ENCODE results near the gene ACOXL. TPM values are rescaled to one million over a fixed set of nuclear protein-coding genes. Genes with fewer than 3 reads are reported as not detected.

Gene ACOXL
- total RNA-seq, 2 donors from 2014 or later, result 0.52 TPM; not detected in 1

DNA sequence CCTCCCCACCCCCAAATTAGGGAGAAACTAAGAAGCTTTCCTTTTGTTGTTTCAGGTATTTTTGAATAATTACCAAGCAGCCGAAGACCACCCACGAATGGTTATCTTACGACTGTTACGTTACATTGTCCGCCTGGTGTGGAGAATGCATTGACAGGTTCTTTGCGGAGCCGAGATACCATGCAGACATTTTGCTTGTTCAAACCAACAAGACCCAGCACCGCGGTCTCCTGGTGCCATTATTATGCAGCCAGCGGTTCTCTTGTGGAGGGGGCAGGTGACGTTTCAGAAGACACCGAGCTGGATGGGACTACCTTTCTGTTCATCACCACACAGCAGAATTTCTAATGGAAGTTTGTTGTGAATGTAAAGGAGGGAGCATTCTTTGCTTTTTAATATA lies 431.7 kb downstream of the ACOXL start:
- H3K4me1 ChIP-seq, result peaks cover 38% of the 10 kb centered on the region
- H3K9me3 ChIP-seq, result no peaks in the 10 kb centered on the region
- no peak overlapping the region for H3K4me3 ChIP-seq
- intact Hi-C loops (cut with DNase I), result no loop called here
- H3K36me3 ChIP-seq (replicated peaks in 1 of 2; ENCODE audit: insufficient read depth in 1 of 2, low read depth in 2 of 2), result peaks cover 0 to 7% of the 10 kb centered on the region in 2 donors
- WGBS, 2 donors, result 94 to 98% methylated on average over 12 of the region's 12 CpGs
- H3K27ac ChIP-seq, result no peak overlapping the region
- no peak for ATAC-seq
- no peak for DNase-seq
- H3K27me3 ChIP-seq, result no peaks in the 10 kb centered on the region
- no peak for TF ChIP-seq POLR2A (IDR thresholded peaks at IDR 0.05)
- TF ChIP-seq, protein P1, sequence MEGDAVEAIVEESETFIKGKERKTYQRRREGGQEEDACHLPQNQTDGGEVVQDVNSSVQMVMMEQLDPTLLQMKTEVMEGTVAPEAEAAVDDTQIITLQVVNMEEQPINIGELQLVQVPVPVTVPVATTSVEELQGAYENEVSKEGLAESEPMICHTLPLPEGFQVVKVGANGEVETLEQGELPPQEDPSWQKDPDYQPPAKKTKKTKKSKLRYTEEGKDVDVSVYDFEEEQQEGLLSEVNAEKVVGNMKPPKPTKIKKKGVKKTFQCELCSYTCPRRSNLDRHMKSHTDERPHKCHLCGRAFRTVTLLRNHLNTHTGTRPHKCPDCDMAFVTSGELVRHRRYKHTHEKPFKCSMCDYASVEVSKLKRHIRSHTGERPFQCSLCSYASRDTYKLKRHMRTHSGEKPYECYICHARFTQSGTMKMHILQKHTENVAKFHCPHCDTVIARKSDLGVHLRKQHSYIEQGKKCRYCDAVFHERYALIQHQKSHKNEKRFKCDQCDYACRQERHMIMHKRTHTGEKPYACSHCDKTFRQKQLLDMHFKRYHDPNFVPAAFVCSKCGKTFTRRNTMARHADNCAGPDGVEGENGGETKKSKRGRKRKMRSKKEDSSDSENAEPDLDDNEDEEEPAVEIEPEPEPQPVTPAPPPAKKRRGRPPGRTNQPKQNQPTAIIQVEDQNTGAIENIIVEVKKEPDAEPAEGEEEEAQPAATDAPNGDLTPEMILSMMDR (IDR thresholded peaks at IDR 0.05), result no peak

DNA sequence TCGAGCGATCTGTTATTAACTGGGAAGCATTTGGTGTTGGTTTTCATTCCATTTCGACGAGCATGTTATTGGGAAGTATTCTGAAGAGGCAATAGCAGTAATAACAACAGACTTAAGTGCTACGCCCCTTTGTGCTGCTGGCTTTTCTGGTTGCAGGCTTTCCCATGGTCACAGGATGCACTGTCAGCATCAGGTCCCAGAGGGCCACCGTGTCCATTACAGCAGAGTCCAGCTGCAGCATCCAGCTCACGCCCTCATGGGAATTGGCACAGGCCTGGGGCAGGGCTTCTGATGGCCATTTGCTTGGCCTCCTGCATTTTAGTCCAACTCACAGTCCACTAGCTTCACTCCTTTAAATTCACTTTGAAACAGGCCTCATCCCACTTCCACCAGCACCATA lies 432.7 kb downstream of the ACOXL start:
- H3K27ac ChIP-seq, result no peak overlapping the region
- 78 to 88% methylated on average over 7 of the region's 7 CpGs for WGBS, 2 donors
- H3K4me1 ChIP-seq, result peaks cover 38% of the 10 kb centered on the region
- peaks cover 0 to 7% of the 10 kb centered on the region in 2 donors for H3K36me3 ChIP-seq (replicated peaks in 1 of 2; ENCODE audit: insufficient read depth in 1 of 2, low read depth in 2 of 2)
- intact Hi-C loops (cut with DNase I), result no loop called here
- no peaks in the 10 kb centered on the region for H3K27me3 ChIP-seq
- no peak overlapping the region for H3K4me3 ChIP-seq
- no peak for DNase-seq
- TF ChIP-seq, protein P1 (IDR thresholded peaks at IDR 0.05), result no peak
- TF ChIP-seq POLR2A (IDR thresholded peaks at IDR 0.05), result no peak
- H3K9me3 ChIP-seq, result no peaks in the 10 kb centered on the region
- ATAC-seq, result no peak

DNA sequence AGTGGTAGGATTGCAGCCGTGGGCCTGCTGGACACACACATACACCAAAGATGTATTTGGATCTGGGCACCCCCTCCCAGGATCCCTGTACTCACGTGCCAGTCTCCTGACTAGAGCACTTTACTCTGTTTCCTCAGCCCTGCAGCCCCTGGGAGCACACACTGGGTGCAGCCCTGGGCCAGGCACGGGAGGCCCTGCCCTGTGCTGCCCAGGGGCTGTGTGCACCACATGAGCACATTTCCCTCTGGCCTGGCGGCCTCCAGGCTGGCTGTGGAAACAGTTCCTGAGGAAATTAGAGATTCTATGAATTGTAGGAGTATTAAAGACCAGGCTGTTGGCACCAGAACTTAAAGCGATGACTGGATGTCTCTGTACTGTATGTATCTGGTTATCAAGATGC lies 433.7 kb downstream of the ACOXL start:
- Histone ChIP-seq H3K27me3 (no peaks in the 10 kb centered on the region), H3K27ac (no peak overlapping the region), H3K36me3 (replicated peaks in 1 of 2; ENCODE audit: insufficient read depth in 1 of 2, low read depth in 2 of 2) (peaks cover 0 to 7% of the 10 kb centered on the region in 2 donors), H3K4me1 (peaks cover 35% of the 10 kb centered on the region), H3K4me3 (no peak overlapping the region), H3K9me3 (no peaks in the 10 kb centered on the region)
- DNase-seq, result no peak
- TF ChIP-seq POLR2A (IDR thresholded peaks at IDR 0.05), result no peak
- TF ChIP-seq, protein P1 (IDR thresholded peaks at IDR 0.05), result no peak
- 83 to 92% methylated on average over 3 to 5 of the region's 5 CpGs for WGBS, 2 donors
- ATAC-seq, result no peak
- intact Hi-C loops (cut with DNase I), result no loop called here

DNA sequence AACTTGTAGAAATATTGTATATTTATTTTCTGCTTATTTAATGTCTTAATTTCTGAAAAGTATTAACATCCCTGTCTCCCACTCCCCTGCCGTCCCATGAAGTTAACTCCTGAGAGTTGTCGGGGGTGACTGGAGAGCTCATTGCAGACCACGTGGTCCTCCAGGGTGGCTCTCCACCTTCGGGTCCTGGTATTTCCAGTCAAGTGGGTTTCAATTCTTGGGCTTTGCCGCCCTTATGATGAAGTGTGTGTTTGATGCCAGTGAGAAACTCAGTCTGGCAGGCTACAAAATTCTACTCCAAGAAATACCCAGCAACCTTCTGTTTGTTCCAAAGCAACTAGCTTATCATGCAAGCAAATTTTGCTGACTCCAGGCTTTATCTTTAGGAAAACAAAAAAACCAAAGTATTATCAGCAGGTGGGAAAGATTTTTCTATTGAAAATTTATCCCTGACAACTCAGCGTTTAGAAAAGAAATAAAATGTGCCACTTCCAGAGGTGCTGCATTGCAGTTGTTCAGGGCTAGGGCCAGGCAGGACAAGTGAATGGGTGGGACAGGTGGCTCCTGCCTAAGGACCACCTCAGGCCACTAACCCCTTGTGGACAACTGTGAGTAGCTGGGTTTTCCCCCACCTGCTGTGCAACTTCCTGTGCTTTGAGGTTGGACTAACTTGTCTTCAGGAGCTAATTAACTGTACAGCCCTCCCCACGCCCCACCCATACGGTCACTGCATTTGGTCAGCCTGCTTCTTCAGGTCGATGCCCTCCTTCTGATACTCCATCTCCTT lies 434.9 kb downstream of the ACOXL start:
- intact Hi-C loops (cut with DNase I), result no loop called here
- Histone ChIP-seq H3K27me3 (no peaks in the 10 kb centered on the region), H3K4me3 (no peak overlapping the region), H3K27ac (no peak overlapping the region), H3K4me1 (peaks cover 24% of the 10 kb centered on the region), H3K9me3 (no peaks in the 10 kb centered on the region), H3K36me3 (replicated peaks in 1 of 2; ENCODE audit: insufficient read depth in 1 of 2, low read depth in 2 of 2) (peaks cover 0 to 7% of the 10 kb centered on the region in 2 donors)
- ATAC-seq (no peak), DNase-seq (no peak)
- TF ChIP-seq POLR2A (IDR thresholded peaks at IDR 0.05), result no peak
- TF ChIP-seq, protein P1 (IDR thresholded peaks at IDR 0.05), result no peak
- WGBS, 2 donors, result 66 to 68% methylated on average over 9 of the region's 9 CpGs

DNA sequence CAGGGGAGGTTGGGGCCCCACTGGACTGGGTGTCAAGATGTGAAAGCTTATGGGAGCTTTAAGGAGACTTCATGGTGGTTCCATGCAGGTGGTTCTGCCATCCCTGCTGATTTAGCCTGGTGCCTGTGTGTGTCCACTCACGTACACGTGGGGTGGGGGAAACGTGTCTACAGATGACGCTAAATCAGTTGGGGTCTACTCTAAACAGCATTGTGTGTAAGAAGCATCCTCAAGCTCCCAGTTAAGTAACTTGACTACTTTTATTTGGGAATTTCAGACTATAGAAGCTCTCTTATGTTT lies 435.4 kb downstream of the ACOXL start:
- Histone ChIP-seq H3K27me3 (no peaks in the 10 kb centered on the region), H3K4me1 (peaks cover 18% of the 10 kb centered on the region), H3K9me3 (no peaks in the 10 kb centered on the region), H3K36me3 (replicated peaks in 1 of 2; ENCODE audit: insufficient read depth in 1 of 2, low read depth in 2 of 2) (peaks cover 0 to 7% of the 10 kb centered on the region in 2 donors), H3K4me3 (no peak overlapping the region), H3K27ac (no peak overlapping the region)
- DNase-seq, result no peak
- WGBS, 2 donors, result 91 to 94% methylated on average over 4 of the region's 4 CpGs
- ATAC-seq, result no peak
- intact Hi-C loops (cut with DNase I), result no loop called here
- no peak for TF ChIP-seq POLR2A (IDR thresholded peaks at IDR 0.05)

Other genes starting within 250 kb of the ACOXL start
- 10 to 100 TPM; 28.3 to 63.3 TPM for gene RGPD6, start 155.4 kb upstream of the ACOXL start, total RNA-seq
- gene BUB1, start 54.5 kb upstream of the ACOXL start, total RNA-seq, result not detected

Measured in body of pancreas (tissue), 4 donors.